BJ (cell line): ENCODE results near the gene TEX54. TPM values are rescaled to one million over a fixed set of nuclear protein-coding genes. Genes with fewer than 3 reads are reported as not detected.
A peak's percentile ranks its signal among the peaks of the same experiment; 100 is the strongest.

Experiments
- CTCF ChIA-PET: fragments of 350-600 bp; formaldehyde crosslinking; extraction: SDS; loops from one replicate; lab custom pipeline; 2021; ENCODE audit warnings: antibody characterized with exemption, inconsistent platforms; lab: Yijun Ruan, JAX
- POLR2A ChIA-PET: fragments of 300-600 bp; sonication (Branson Sonifier 250); formaldehyde crosslinking; extraction: SDS; loops from one replicate; lab custom pipeline; 2021; ENCODE audit warnings: antibody characterized with exemption; lab: Charles Lee
- DNase-seq: peaks from one replicate; pipeline ENCODE4 v3.0.0-alpha.2; 2011; ENCODE audit warnings: low read depth
- H3K27me3 ChIP-seq: 2 replicates; pipeline ENCODE4 v1.6.0; 2011; ENCODE audit warnings: low read length; ENCODE audit not compliant: control insufficient read depth, insufficient read depth
- H3K36me3 ChIP-seq: 2 replicates; pipeline ENCODE4 v1.5.1; 2011; ENCODE audit warnings: low read length; ENCODE audit not compliant: control insufficient read depth, insufficient read depth
- H3K4me3 ChIP-seq: 2 replicates; pipeline ENCODE4 v1.5.1; 2011; ENCODE audit warnings: low read depth, mild to moderate bottlenecking, control low read depth, low read length
- polyA plus RNA-seq: library from polyadenylated mRNA; depleted of rRNA; stranded (reverse); fragments of >200 nt; gene quantifications from 2 replicates; pipeline ENCODE4 v1.2.3, GENCODE V29; 2011
- TF ChIP-seq, protein P1 (sequence below): IDR thresholded peaks from 2 replicates; pipeline ENCODE4 v1.5.1; 2011; ENCODE audit warnings: low read depth, mild to moderate bottlenecking, control low read depth, inconsistent platforms, low read length, moderate library complexity; ENCODE audit not compliant: insufficient read depth

Gene TEX54
- polyA plus RNA-seq, 1 experiment = not detected

DNA sequence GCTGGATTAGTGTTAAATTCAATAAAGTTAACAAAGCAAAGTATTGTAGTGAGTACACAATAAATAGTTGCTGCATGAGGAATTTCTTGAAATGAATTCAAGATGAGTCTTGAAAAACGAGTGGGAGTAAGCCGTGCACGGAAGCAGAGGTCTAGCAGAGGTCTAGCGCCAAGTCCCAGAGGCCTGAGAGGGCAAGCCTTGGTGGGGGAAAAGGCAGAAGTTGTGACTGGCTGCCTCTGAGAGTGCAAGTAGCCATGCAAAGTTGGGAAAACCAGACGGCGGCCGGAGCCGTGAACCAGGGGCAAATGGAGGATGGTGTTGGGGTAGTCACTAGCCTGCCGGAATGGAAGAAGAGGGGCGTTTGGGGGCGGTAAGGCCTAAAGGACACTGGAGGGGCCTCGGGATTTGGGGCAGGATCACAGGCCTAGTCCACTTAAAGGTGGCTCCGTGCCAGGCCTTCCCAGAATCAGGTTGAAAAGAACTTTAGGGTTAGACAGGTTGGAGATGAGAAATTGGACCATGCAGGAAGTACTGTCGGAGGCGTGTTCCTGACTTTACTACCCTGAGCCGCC lies 47.7 kb upstream of the TEX54 start:
- peak overlapping the region; percentile 98 for H3K4me3 ChIP-seq
- POLR2A ChIA-PET = no interaction called here

DNA sequence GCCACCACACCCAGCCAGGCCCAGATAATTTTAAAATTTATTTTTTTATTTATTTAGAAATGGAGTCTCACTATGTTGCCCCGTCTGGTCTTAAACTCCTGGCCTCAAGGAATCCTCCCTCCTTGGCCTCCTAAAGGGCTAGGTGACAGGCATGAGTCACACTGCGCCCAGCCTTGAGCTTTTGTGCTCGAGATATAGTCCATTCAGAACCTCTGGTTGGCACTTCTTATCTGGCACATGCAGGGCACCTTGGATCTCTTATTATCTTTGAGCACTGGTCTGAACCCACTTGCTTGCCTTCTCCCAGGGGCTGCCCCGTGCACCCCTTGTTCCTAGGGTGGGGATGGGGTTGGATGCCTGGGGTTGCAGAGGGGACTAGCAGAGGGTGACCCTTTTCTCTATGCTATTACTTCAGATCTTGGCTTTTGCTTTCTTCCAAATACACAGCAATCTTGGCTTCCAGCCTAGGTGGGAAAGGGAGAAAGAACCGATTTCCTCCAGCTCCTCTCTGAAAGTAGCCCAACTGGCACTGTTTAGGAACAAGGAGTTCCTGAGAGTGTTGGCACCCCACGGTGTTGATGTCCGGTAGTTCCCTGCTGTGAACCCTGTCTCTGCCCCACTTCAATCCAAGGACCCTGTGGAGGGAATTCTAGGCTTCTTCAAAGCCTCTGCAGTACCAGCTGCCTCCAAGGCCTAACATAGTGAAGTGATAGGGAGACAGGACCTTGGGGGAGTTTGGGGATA lies 46.8 kb upstream of the TEX54 start:
- POLR2A ChIA-PET = interaction anchor here (0.5 to 0.6 kb wide), 2 partner anchors 12 to 39 kb away, joined by 6 to 20 read pairs; no protein-coding TSS in a partner anchor

More for the DNA sequence above, 47.7 kb upstream of the TEX54 start:
- Histone ChIP-seq H3K36me3 (peaks cover 14% of the 10 kb centered on the region), H3K27me3 (no peaks in the 10 kb centered on the region)
- TF ChIP-seq, protein P1, sequence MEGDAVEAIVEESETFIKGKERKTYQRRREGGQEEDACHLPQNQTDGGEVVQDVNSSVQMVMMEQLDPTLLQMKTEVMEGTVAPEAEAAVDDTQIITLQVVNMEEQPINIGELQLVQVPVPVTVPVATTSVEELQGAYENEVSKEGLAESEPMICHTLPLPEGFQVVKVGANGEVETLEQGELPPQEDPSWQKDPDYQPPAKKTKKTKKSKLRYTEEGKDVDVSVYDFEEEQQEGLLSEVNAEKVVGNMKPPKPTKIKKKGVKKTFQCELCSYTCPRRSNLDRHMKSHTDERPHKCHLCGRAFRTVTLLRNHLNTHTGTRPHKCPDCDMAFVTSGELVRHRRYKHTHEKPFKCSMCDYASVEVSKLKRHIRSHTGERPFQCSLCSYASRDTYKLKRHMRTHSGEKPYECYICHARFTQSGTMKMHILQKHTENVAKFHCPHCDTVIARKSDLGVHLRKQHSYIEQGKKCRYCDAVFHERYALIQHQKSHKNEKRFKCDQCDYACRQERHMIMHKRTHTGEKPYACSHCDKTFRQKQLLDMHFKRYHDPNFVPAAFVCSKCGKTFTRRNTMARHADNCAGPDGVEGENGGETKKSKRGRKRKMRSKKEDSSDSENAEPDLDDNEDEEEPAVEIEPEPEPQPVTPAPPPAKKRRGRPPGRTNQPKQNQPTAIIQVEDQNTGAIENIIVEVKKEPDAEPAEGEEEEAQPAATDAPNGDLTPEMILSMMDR = no peak
- peak; percentile 62 for DNase-seq
- CTCF ChIA-PET = interaction anchor here (0.9 to 6.6 kb wide), 7 partner anchors 15 to 399 kb away, joined by 3 to 43 read pairs (median 7); partner anchors contain the start of genes TAF6L and TMEM179B

DNA sequence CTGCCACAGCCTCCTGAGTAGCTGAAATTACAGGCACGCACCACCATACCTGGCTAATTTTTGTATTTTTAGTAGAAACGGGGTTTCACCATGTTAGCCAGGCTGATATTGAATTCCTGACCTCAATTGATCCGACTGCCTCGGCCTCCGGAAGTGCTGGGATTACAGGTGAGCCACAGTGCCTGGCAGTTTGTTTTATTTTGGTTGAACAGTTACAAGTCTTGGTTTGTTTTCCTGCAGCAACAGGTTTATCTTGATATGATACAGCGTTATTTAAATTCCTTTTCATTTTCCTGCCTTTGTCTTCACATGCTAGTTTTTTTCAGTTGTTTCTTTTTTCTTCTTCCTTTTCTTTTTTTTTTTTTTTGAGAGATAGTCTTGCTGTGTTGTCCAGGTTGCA lies 44.1 kb upstream of the TEX54 start:
- ChIA-PET CTCF (no interaction called here), POLR2A (no interaction called here)
- Histone ChIP-seq H3K4me3 (no peak overlapping the region), H3K27me3 (no peaks in the 10 kb centered on the region), H3K36me3 (no peaks in the 10 kb centered on the region)
- TF ChIP-seq, protein P1 = no peak
- DNase-seq = no peak

More for the DNA sequence above, 46.8 kb upstream of the TEX54 start:
- CTCF ChIA-PET = interaction anchor here (0.9 to 6.6 kb wide), 3 partner anchors 14 to 93 kb away, joined by 5 to 43 read pairs (median 7); partner anchors contain the start of gene TMEM179B
- TF ChIP-seq, protein P1 = no peak
- H3K4me3 ChIP-seq = no peak overlapping the region
- peaks cover 8% of the 10 kb centered on the region for H3K36me3 ChIP-seq
- no peak for DNase-seq
- H3K27me3 ChIP-seq = no peaks in the 10 kb centered on the region

DNA sequence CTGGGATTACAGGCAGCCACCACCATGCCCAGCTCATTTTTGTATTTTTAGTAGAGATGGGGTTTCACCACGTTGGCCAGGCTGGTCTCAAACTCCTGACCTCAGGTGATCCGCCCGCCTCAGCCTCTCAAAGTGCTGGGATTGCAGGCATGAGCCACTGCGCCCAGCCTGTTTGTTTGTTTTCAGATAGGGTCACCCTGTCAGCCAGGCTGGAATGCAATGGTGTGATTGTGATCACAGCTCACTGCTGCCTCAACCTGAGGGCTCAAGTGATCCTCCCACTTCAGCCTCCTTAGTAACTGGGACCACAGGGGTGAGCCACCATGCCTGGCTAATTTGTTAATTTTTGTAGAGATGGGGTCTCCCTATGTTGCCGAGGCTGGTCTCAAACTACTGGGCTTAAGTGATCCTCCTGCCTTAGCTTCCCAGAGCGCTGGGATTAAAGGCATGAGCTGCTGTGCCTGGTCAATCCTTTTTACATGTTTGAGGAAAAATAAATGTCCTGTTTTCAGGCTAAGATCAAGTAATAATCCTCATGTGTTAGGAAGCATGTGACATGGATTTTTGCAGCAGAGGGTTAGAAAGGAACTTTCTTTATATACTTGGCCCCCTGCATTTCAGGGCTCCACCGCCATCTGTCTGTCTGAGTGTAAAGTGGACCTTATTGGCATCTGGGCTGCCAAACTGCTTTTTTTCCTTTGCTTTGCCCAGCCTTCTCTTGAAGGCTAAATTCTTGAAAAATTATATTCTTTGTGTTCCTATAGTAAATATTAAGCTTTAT lies 43.2 kb upstream of the TEX54 start:
- TF ChIP-seq, protein P1 = no peak

More for the DNA sequence above, 43.2 kb upstream of the TEX54 start:
- ChIA-PET CTCF (interaction anchor here (0.7 to 3.5 kb wide), 5 partner anchors 13 to 563 kb away, joined by 3 to 13 read pairs (median 3); partner anchors contain the start of gene TMEM179B), POLR2A (no interaction called here)
- Histone ChIP-seq H3K27me3 (no peaks in the 10 kb centered on the region), H3K36me3 (no peaks in the 10 kb centered on the region), H3K4me3 (no peak overlapping the region)
- DNase-seq = no peak
